Heart right ventricle (tissue), 16 donors: ENCODE measurements around the gene CDKAL1. TPM values are rescaled to one million over a fixed set of nuclear protein-coding genes. Genes with fewer than 3 reads are reported as not detected.

Experiments
- ATAC-seq, 8 donors: fragments of 200-7000 bp; cut with Tn5 transposase; one replicate each; pipeline ENCODE4 v1.9.1; 2020; ENCODE audit warnings: mild to moderate bottlenecking in 8 of 8, moderate library complexity in 8 of 8, moderate number of reproducible peaks in 1 of 8
- DNase-seq, 2 donors: peaks; one replicate each; pipeline ENCODE4 v3.0.0-alpha.2; 2020
- H3K27ac ChIP-seq, 10 donors: fragments of 200-600 bp; sonication (generic) in 2 of 10; one replicate each; pipeline versions ENCODE4 v1.5.0 to v1.8.0; 2020 to 2022; ENCODE audit warnings: mild to moderate bottlenecking in 3 of 10
- H3K27me3 ChIP-seq, 7 donors: fragments of 200-600 bp; one replicate each; pipeline ENCODE4 v1.8.0; 2021 to 2022; ENCODE audit warnings: mild to moderate bottlenecking in 2 of 7
- H3K36me3 ChIP-seq, 9 donors: fragments of 200-600 bp; sonication (generic) in 1 of 9; one replicate each; pipeline versions ENCODE4 v1.5.0 to v1.8.0; 2020 to 2022; ENCODE audit warnings: mild to moderate bottlenecking in 2 of 9
- H3K4me1 ChIP-seq, 9 donors: fragments of 200-600 bp; sonication (generic) in 1 of 9; one replicate each; pipeline versions ENCODE4 v1.5.0 to v1.8.0; 2020 to 2022; ENCODE audit warnings: mild to moderate bottlenecking in 4 of 9
- H3K4me3 ChIP-seq, 10 donors: fragments of 200-600 bp; sonication (generic) in 2 of 10; one replicate each; pipeline versions ENCODE4 v1.5.0 to v1.8.0; 2020 to 2022; ENCODE audit warnings: mild to moderate bottlenecking in 7 of 10, moderate library complexity in 2 of 10
- H3K9me3 ChIP-seq, 11 donors: fragments of 200-600 bp in 10 of 11; sonication (generic) in 2 of 11; one replicate each; pipeline versions ENCODE4 v1.5.0 to v1.8.0; 2013 to 2022; ENCODE audit warnings: mild to moderate bottlenecking in 2 of 11, control low read depth in 1 of 11, moderate library complexity in 1 of 11
- WGBS, 2 donors: extraction: QIAGEN DNeasy Blood & Tissue Kit; methylation state at CpG; one replicate each; pipeline ENCODE4 v1.1.7; 2013; ENCODE audit warnings: inconsistent platforms in 1 of 2; 5-methylcytosine and 5-hydroxymethylcytosine counted together
- intact Hi-C, 10 donors: fragments of 100-400 bp; cut with DNase I; formaldehyde crosslinking; loops; one replicate each; pipeline versions ENCODE4 v1.11.1 to v1.14.2; 2022
- polyA plus RNA-seq, 2 donors: library from polyadenylated mRNA; stranded (reverse); fragments of 200-250 nt; gene quantifications; one replicate each; pipeline ENCODE4 v1.2.3, GENCODE V29; 2013
- total RNA-seq, 10 donors: library from RNA; stranded (reverse); fragmentation: NEBNext Ultra II Directional in 3 of 10; extraction: Animal tissue kit (Norgen Biotek cat#: 25700) in 3 of 10; gene quantifications; one replicate each; pipeline versions ENCODE4 v1.2.1 to v1.2.4, GENCODE V29; 2021 to 2023
- TF ChIP-seq, protein P1 (sequence below), 9 donors: fragments of 200-600 bp; sonication (generic) in 2 of 9; IDR thresholded peaks; one replicate each; pipeline versions ENCODE4 v1.5.0 to v1.8.0; 2021 to 2022; ENCODE audit warnings: antibody characterized with exemption in 9 of 9, mild to moderate bottlenecking in 5 of 9, moderate library complexity in 1 of 9
- donor health status: Arrhythmogenic right ventricular cardiomyopathy.
- donor health status: ischemic (EF 13 %, LVEDD 7.1; RV severe dilation, severe dysfunction).
- donor health status: healthy with polysubstance abuse.
- donor health status: DM: no; HTN: yes; CAD: no.
- donor health status: DM: no; HTN: no; CAD: no.
- donor health status: ischemic (EF 25% LVEDD 6.9; RV normal size, moderate dysfunction).
- donor health status: ischemic (EF 25% LVEDD 5.7; RV mildly dilated, moderate dysfunction).
- donor health status: healthy.
- donor health status: DM: yes; HTN: yes; CAD: no.
- donor health status: Ischemic cardiomyopathy.
- donor health status: ischemic (EF 35%, LVEDD 5.7; RV mildly dilated, moderate dysfunction).
- donor health status: nonischemic (EF 11% LVEDD 7.7; RV severe dilation, severe dysfunction).
- donor health status: DM: yes; HTN: yes; CAD: no.
- donor health status: PGD.
- donor health status: ischemic (EF 29% LVEDD 5.4; RV normal size, mild dysfunction).
- donor health status: nonischemic (EF 23%, LVEDD 6.1; RV moderate dilation, normal function).

Gene CDKAL1
- total and polyA plus RNA-seq, 12 donors: 3.2 to 14.0 (median 10.6) TPM

DNA sequence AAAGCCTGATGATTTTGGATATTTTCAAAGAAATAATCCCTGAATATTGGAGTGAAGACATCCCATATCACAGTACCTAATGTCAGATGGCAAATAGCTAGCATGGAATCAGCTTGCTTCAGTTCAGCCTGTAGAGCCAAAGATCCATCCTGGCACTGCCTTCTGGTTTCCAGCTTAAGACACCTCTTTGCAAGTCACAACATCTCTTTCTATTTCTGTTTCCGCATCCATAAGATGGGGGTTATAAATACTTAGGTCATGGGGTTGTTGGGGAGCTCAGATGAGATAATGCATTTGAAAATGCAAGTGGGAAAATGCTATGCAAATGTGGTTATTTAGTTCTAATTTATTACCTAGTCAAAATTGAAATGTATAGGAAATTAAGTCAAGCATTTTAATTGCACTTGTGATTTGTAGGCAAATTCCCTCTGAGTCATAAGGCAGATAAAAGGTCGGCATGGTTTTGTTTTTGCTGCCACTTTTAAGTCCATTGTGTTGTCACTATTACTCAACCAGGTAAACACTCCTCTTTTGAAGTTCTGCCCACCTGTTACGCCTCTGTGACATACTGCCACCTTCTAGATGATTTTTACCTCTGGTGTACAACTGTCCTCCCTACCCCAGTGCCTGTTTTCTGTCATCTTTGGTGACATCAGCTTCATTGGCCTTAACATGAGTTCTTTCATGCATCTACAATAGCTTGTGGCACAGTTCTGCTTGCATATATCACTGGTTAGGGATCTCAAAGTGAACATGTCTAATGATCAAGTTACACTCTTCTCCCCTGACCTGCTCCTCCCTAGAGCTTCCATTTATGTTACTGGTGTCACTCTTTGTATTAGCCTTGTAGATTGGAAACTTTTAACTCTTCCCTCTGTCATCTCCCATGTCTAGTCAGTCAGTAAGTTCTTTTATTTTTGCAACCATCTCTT is 96.6 kb downstream of the CDKAL1 start:
- peaks cover 0 to 17% (median 5%) of the 10 kb centered on the region in 9 donors for H3K4me1 ChIP-seq
- TF ChIP-seq, protein P1, sequence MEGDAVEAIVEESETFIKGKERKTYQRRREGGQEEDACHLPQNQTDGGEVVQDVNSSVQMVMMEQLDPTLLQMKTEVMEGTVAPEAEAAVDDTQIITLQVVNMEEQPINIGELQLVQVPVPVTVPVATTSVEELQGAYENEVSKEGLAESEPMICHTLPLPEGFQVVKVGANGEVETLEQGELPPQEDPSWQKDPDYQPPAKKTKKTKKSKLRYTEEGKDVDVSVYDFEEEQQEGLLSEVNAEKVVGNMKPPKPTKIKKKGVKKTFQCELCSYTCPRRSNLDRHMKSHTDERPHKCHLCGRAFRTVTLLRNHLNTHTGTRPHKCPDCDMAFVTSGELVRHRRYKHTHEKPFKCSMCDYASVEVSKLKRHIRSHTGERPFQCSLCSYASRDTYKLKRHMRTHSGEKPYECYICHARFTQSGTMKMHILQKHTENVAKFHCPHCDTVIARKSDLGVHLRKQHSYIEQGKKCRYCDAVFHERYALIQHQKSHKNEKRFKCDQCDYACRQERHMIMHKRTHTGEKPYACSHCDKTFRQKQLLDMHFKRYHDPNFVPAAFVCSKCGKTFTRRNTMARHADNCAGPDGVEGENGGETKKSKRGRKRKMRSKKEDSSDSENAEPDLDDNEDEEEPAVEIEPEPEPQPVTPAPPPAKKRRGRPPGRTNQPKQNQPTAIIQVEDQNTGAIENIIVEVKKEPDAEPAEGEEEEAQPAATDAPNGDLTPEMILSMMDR (IDR thresholded peaks at IDR 0.05): no peak
- WGBS, 2 donors: 60 to 69% methylated on average over 3 of the region's 3 CpGs
- H3K27ac ChIP-seq: no peak overlapping the region
- no peaks in the 10 kb centered on the region for H3K36me3 ChIP-seq
- no peak overlapping the region for H3K4me3 ChIP-seq
- no peaks in the 10 kb centered on the region for H3K9me3 ChIP-seq
- DNase-seq (no peak), ATAC-seq (no peak)
- H3K27me3 ChIP-seq: no peaks in the 10 kb centered on the region
- intact Hi-C loops: no loop called here

DNA sequence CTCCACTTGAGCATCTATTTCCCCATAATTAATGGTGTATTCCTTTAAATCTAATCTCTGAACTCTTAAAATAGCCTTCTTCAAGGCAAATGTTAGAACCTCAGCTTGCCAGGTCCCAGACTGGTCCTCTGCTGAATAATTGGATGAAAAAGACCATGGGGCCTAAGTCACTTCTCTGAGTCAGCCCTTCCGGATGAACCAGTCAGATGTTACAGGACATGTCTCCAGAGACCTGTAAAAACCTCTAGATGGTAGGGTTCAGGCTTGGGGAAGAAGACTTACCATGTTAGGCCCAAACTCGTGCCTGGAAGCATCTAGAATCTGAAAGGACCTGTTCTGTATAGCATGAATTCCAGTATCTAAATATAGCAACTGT is 97.3 kb downstream of the CDKAL1 start:
- 55 to 59% methylated on average over 2 of the region's 2 CpGs for WGBS, 2 donors
- H3K27me3 ChIP-seq: no peaks in the 10 kb centered on the region
- TF ChIP-seq, protein P1 (IDR thresholded peaks at IDR 0.05): no peak
- peaks cover 0 to 17% (median 5%) of the 10 kb centered on the region in 9 donors for H3K4me1 ChIP-seq
- no peak overlapping the region for H3K27ac ChIP-seq
- no peak for DNase-seq
- no peak overlapping the region for H3K4me3 ChIP-seq
- peak in 2 of 8 donors; percentile 44 to 55 for ATAC-seq
- H3K9me3 ChIP-seq: no peaks in the 10 kb centered on the region
- intact Hi-C loops: no loop called here
- no peaks in the 10 kb centered on the region for H3K36me3 ChIP-seq

DNA sequence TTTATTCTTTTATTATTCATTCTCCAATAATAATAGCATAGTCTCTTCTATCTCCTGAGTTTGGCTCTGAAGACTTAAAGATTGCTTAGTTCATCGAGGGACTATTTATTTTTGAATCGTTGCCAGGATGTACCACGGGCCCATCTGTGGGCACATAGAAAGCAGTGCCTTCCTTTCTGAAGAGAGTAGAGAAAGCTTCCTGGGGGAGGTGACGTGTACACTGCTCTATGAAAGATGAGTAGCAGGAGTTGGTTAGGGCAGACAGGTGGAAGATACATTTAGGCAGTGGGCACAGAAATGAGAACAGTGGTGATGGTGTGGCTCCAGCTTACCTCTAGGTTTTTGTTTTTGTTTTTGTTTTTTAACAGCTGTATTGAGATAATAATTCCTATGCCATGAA is 98.4 kb downstream of the CDKAL1 start:
- Histone ChIP-seq H3K27ac (no peak overlapping the region), H3K36me3 (no peaks in the 10 kb centered on the region), H3K9me3 (no peaks in the 10 kb centered on the region), H3K4me3 (no peak overlapping the region), H3K27me3 (no peaks in the 10 kb centered on the region), H3K4me1 (peaks cover 0 to 17% (median 5%) of the 10 kb centered on the region in 9 donors)
- no peak for DNase-seq
- intact Hi-C loops: no loop called here
- no peak for ATAC-seq
- 82 to 91% methylated on average over 4 of the region's 4 CpGs for WGBS, 2 donors
- TF ChIP-seq, protein P1 (IDR thresholded peaks at IDR 0.05): no peak

DNA sequence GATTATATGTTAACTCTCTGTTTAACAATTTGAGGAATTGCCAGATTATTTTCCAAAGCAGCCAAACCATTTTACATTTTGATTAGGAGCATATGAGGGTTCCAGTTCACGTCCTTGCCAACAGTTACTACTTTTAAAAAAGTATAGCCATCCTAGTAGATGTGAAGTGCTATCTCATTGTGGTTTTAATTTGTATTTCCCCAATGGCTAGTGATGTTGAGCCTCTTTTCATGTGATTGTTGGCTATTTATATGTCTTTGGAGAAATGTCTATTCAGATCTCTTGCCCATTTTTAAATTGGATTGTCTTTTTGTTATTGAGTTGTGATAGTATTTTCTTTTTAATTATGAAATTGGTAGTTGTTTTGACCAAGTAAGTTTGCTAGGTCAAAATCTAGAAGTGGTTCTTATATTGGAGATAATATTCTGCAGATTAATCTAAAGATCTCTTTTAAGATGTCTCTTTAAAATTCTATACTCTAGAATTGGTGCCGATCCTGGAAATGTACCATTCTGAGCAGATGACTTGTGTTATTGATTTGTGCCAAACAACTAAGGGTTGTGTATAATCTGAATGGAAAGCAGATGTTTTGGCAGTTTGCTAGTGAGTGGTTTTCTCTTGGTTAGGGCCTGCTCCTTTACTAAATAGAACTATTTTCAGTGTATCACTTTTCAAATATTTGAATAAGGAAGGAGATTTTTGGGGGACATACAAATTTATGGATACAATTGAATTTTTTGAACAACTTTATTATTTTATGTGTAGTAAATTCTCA is 99.5 kb downstream of the CDKAL1 start:
- no peaks in the 10 kb centered on the region for H3K27me3 ChIP-seq
- TF ChIP-seq, protein P1 (IDR thresholded peaks at IDR 0.05): no peak
- no peak overlapping the region for H3K4me3 ChIP-seq
- WGBS, 2 donors: 70 to 91% methylated on average over 2 of the region's 2 CpGs
- H3K9me3 ChIP-seq: no peaks in the 10 kb centered on the region
- H3K27ac ChIP-seq: no peak overlapping the region
- H3K4me1 ChIP-seq: peaks cover 0 to 17% (median 5%) of the 10 kb centered on the region in 9 donors
- intact Hi-C loops: no loop called here
- ATAC-seq (no peak), DNase-seq (no peak)
- no peaks in the 10 kb centered on the region for H3K36me3 ChIP-seq
